Stimulated activated naive CD4-positive, alpha-beta T cell (primary cell): ENCODE measurements around the gene ACADS.

ENCODE experiments used
- DNase-seq, 6 experiments: peaks; one replicate each; lab custom pipeline; 2025; lab: John Stamatoyannopoulos, UW

ACADS gene

DNA sequence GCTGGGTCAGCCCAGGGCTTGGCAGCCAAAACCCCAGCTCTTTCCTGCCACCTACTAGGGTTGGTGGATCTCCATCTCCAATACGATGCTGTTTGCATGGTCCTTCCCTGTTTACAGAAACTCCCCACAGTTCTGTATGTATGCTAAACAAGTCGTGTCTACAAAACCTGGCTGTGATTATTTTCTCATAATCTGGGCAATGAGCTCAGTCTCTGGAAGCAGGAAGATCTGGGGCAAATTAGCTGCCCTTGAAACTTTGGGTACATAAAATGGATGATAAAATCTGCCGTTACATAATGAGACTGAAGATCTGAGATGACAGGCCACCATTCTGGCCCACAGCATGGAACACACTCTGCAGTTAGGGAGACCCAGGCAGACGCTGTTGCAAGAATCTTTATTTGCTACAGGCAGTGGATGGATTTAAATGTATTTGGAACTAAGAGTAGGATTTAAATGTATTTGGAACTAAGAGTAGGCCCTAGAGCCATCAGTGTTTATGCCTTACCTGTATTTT, 31.7 kb downstream of the ACADS start:
- DNase-seq: no peak

DNA sequence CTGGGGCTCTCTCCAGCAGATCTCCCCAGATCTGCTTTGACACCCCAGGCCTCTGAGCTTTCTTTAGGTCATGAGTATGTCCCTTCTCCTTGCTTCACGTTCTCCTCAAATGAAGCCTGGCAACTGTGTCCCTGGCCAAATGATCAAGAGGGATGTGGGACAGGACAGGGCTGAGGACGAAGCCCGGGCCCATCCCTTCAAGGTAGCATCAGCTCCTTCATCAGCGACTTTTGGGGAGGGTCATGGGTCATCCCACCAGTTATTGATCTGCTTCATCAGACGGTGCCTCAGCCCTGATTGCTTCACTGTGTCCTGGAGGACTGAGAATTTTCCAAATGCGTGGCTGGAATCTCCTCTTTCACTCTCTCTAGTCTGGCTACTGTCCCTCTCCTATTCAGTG, 32.3 kb downstream of the ACADS start:
- DNase-seq: no peak

DNA sequence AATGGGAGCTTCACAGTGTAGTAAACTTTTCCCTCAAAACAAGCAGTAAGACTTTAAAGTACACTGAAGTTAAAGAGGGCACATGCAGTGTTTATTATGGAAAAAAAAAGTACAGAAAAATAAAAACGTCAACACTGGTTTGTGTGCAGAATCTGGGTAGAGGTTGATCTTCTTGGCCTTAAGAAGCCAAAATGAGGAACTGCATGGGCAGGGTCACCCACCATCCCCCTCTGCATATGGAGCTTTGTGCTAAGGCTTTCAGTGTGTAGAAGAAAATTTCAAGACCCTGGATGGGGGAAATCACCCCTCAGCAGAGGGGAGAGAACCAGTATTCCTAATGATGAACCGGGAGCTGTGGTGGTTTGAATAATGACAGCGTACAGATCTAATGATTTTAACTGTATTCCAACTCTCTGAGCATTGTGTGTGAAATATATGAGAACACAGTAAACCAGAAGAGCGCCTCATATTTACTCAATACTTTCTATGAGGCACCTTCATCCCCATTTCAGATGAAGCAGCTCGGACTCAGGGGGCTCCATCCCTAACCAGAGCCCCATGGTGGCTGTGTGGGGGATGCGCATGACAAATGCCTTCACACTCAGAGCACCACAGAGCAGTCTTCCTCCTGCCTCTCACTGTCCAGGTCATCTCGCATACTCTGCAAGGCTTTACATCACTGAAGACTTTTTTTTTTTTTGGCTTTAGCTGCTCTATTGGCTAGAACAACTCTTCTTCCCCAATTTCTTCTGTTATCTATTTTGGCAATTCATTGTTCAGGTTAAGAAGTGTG, 33.4 kb downstream of the ACADS start:
- DNase-seq: no peak

DNA sequence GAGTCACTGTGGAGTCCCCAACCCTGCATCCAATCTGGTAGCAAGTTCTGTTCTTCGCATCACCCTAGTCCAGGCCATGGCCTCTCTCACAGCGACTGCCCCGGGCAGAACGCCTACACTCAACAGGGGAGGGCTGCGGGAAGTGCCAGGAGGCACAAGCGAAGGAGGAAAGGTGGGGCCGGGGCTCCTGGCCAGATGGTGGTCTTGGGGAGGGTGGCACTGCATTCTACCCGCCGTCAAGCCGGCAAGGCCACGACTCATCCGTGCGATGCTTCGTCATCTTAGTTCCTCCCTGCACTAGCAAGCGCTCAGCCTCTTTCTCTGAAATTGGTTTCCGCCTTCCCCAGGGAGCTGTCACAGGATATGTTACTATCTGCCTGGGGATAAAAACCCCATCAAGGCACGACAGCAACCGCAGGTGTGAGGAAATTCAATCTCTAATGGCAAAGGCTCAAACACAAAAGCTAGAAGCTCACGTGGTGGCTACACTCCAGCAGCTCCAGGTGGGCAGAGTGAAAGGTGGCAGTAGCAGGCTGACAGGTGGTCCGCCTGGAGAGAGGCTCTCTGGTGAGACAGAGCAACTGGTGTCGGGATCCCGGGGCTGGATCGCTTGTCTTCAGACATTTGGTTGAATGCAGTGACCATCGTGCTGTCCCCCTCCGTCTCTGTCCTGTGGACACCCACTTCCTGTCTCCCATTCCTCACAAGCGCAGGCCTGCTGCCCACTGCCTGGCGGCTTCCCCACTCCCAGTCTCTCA, 34.1 kb downstream of the ACADS start:
- DNase-seq: peak in 1 of 6 experiments; percentile 6

DNA sequence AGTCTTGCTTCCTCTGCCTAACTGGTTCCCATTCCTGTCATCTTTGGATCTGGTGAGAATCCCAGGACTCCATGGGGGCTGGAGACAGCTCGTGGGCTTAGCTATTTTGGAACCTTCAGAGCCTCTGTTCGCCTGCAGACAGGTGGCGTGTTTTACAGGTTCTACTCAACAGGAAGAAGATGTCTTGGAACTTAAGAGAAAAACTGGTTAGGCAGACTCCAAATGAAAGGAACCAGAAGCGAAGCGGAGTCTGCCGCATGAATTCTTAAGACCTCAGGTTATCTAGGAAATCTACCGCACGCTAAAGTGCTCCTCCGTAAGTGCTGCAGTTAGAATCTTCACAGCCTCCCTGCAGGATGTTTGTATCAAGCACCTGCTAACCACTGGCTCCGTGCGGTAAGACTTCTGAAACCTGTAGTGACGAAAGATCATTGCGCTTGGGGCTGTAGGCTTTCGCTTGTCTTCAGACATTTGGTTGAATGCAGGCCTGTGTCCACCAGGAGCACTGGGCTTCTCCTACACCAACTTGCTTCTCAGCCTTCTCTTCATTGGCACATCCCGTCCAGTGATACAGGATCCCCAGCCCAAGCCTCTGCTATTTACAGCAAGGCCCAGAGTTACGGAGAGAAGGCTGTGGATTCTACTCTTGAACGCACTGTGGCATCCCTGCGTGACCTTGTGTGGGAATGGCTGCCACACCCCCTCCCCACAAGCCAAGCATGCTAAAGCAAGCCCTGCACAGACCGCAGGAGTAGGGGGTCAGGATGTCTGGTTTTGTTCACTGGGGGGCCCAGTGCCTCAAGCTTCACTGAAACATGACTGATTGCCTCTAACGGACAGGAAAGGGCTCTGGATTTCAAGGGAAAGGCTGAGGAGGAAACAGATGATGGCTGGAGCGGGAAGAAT, 35.0 kb downstream of the ACADS start:
- peak in 4 of 6 experiments; percentile 11 to 64 (median 52) for DNase-seq

DNA sequence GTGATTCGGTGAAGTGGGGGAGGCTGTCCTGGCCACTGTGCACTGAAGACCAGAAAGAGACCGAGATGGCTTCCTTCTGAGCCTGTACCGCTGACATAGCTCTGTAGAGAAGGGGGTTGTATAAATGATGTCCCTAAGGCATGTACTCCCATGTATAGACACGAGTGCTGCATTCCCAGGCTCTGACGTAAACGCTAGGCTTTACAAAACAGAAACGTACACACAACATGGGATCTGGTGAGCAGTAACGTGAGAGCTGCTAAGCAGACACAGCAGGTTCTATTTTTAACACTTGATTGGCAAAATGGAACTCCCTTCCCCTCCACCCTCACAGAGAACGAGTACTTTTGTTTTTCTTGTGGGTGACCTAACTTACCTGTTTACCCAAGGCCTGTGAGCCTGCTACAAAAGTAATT, 35.9 kb downstream of the ACADS start:
- peak in 2 of 6 experiments; percentile 11 to 15 for DNase-seq

DNA sequence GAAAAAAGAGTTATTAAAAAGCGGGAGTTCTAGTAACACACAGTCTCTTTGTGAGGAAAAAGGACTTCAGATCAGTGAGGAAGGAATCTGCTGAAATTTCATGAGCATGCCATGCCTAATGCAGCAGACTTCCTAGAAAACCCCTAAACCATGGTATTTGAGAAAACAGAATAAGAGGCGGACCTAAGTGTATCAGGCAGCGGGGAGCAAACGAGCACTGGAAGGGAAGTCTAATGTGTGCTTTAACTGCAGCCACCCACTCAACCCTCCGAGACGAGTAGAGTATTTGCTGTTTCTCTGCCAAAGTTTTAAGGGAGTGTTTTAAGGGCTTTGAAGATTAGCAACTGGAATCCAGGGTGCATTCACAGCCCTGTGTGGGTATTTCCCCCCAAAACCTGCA, 36.5 kb downstream of the ACADS start:
- DNase-seq: no peak

DNA sequence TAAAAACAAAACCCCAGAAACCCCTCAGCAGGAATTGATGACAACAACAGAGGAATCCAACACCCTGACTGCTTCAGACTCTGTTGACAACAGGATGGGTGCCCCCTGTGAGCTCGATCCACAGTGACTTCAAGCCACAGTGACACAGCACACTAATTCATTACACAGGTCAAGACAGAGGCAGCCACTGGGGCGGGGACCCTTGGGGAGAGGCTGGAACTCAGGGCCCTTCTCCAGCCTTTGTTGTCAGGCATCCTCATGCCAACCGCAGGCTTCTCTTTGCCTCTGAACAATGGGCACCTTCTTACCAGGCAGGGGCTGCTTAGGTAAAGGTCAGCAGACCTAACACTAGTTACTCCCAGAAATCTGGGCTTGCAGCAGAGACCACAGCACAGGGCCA, 37.6 kb downstream of the ACADS start:
- no peak for DNase-seq

DNA sequence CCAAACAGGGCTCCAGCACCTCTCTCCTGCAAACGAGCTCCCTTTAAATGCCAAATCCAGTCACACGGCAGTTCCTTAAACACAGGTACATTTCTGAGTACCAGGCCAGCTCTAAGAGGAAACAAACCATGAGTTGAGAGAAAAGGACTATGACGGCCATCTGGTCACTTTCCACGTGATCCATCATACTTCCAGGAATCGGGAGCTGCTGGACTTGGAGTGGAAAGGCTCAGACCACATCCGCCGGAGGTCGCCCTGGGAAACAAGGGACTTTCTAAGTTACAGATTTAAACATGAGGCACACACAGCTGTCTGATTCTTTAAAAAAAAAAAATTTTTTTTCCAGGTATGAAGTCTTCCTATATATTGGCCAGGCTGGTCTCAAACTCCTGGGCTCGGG, 39.2 kb downstream of the ACADS start:
- DNase-seq: no peak

DNA sequence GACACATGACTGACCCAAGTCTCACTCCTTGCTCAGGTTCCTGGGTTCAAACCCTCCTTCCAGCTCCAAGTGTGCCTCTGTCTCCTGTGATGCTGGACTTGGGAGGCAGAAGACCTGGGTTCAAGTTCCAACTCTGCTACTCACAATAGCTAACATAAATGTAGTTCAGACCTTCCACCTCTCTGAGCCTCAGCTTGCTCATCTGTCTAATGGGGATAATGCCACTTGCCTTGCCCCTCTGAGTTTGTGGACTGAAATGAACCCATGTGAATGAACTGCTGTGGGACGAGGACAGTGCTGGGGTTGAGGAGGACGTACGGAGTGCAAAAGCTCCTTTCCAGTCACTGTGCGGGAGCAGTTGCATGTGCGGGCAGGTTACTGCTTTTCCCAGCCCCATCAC, 40.9 kb downstream of the ACADS start:
- no peak for DNase-seq

DNA sequence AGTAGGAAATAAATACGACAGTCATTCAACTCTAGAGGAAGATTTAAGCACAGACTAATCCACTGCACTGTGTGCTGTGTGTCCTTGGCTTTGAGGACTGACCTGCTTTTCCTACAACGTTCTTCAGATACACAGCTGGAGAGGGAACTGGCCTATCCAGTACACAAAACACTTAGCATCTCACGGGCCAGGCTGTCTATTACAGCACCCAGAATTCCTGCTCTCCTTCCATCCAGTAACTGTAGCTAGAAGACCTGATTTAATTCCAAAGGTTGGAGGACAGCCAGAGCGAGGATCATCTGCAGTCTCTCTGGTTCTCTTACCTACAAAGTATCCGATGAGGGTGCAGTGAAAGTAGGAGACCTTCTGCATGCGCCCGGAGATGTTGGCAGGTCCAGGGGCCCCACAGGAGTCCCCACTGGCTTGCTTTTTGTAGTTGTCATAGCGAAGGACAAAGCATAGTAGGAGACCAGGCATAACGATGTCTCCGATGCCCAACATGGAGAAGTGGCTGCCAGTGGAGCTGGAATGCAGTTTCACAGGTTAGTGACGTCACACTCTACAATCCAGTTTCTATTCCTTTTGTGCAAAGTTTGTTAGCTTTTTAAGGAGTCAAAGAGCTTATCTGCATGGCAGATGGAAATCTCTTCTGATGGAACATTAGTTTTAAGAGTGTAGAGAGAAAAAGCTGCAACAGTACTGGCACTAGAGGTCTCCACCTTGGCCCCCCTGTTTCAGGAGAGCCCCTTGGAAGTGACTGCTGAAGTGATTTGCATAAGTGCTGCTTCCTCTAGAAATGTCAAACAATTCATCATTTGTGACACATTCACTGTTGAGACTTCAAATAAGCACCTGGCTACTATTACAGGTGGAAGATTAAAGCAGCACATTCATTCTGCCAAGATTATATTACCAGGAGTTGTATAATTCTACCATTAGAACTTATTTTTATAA, 41.7 kb downstream of the ACADS start:
- DNase-seq: no peak

DNA sequence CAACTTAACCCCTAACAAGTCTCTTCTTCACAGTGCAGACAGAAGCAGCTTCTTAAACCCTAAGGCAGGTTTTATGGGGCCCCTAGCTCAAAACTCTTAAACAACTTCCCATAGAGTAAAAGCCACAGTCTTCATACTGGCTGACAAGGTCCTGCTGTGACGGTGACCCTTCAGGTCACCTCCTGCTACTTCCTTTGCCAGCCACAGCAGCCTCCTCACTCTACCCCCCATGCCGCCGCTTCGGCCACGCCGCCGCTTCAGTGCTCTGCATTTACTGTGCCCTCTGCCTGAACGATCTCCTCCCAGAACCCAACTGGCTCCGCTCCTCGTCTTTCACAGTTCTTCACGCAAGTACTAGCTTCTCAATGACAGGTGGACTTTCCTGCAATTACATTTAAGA, 45.5 kb downstream of the ACADS start:
- no peak for DNase-seq

DNA sequence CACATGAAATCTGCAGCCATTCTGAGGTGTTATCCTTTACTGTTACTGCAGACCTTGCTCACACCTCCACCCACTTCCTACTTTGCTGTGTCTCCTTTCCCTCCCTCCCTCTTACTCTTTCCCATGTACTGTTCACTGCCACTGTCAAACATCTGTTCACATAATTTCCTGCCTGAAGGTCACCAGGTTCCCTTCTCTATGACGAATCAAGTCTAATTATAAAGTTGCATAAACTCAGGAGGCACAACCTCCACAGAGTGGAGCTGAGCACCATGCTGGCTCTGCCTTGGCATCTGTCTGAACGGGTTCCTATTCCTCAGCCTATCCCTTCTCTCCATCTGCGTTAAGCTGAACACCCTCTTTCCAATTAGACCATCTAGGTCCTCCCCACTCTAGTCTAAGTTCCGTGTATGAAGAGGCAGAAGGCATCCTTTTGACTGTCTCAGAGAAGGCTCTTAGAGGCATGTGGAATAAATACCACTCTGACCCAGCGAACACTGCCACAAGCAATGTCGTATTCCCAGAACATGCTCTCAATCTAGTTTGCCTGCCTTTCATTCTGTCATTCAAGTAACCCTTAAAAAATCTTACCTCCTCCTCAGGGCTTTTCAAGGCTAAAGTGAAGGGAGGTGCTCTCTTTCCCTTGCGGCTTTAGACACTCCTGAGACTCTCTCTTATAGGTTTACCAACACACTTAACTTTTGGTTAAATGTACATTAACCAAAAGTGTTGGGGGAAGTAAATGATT, 48.7 kb downstream of the ACADS start:
- DNase-seq: no peak

DNA sequence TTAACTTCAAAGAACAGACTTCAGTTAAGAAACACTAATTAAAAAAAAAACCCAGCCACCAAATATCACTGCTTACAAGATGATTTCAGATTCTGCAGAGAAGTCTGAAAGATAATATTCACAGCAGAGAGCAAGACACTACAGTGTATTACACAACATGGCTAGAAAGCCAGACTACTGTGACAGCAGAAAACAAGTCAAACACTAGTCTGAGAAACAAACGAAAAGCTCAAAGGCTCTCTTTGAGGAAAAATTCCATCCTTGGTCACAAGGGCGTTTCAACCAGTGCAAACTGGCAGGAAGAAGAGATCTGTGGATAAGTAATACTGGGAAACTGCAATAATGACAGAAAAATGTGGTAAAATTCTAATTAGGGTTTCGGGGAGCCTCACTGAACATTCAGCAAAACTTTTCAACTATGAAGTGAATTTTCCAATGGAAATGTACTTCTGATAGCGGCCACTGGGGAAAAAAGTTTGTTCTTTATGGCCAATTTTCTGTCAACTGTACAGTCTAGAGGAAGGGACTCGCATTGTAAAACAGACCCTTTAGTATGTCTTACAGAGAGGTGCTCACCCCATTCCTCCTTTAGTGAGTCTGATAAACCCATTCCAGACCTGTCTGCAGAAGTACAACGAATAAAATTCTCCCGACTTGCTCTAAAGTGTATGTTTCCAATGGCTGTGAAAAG, 50.4 kb downstream of the ACADS start:
- DNase-seq: no peak

DNA sequence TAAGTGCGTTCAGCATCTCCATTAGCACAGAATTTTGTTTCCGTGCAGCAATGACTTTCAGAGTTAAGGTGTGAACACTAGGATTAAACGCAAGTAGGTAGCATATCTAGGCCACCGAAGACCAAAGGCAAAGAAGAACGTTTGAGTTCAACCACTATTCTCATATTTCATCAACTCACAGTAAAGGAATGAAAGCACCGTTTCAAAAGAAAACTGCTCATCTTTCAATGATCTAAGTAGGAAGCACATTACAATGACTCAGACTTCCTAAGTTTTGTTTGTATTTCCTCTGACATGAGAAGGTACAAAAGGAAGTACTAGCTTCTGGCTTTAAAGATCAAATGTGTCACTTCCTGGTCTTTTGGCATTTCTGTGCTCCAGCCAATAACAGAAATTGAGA, 57.6 kb downstream of the ACADS start:
- DNase-seq: no peak

DNA sequence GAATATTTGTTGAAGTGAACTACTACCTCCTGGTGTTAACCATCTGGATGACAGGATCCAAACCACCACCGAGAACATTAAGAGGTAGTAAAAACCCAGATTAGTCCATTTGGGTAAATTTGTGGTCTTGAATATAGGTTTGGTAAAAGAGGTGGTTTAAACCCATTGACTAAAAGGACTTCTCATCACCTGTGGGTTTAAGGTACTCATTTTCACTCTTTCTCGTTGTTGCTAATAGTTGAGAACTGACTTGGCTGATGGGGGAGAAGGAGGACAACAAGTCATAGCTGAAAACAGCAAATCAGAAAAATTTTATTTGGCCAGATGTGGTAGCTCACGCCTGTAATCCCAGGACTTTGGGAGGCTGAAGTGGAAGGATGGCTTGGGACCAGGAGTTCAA, 59.2 kb downstream of the ACADS start:
- no peak for DNase-seq

DNA sequence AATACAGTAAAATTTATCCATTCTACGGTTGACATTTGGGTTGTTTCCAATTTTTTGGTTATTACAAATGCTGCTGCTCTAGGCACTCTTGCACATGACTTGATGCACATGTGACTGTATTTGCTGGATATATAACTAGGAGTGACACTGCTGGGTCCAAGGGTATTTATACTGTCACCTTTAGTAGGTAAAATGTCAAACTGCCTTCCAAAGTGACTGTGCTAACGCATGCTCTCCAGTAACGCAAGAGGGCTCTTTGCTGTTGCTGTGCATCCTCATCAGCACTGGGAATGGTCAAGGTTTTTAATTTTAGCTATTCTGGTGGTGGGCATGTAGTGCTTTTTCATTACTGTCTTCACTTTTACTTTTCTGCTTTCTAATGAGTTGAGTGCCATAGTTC, 62.3 kb downstream of the ACADS start:
- DNase-seq: no peak
